SK-N-SH (cell line): Measurements from ENCODE around the gene LCE2B. TPM values are rescaled to one million over a fixed set of nuclear protein-coding genes. Genes with fewer than 3 reads are reported as not detected.

Experiments
- CTCF ChIA-PET: fragments of 300-600, 350-600 bp; formaldehyde crosslinking; extraction: SDS; loops from one replicate; lab custom pipeline; 2021; lab: Yijun Ruan, JAX
- POLR2A ChIA-PET: fragments of 350-600 bp; sonication (Branson Sonifier 250); formaldehyde crosslinking; extraction: SDS; loops from one replicate; lab custom pipeline; 2020; ENCODE audit warnings: antibody characterized with exemption, inconsistent platforms; lab: Yijun Ruan, JAX
- DNase-seq: peaks from one replicate; pipeline ENCODE4 v3.0.0; 2012
- H2AFZ ChIP-seq: fragments of 200-600 bp; sonication (generic); 2 replicates; pipeline ENCODE4 v1.8.1; 2016; ENCODE audit warnings: antibody characterized with exemption, mild to moderate bottlenecking, low read depth
- H3F3A ChIP-seq: fragments of 200-600 bp; sonication (generic); replicated peaks from 2 replicates; pipeline ENCODE3; 2016; ENCODE audit warnings: antibody characterized with exemption, mild to moderate bottlenecking; ENCODE audit not compliant: insufficient read depth
- H3K27ac ChIP-seq, 2 experiments: fragments of 200-500 bp in 1 of 2; fragments of 200-600 bp in 1 of 2; sonication (Bioruptor generic) in 1 of 2; sonication (generic), shearing (Covaris generic) in 1 of 2; 2 replicates each; pipeline versions ENCODE4 v1.5.1 to v1.6.1; 2014 to 2016; ENCODE audit warnings: low read depth in 2 of 2, inconsistent platforms in 1 of 2, low read length in 1 of 2, mild to moderate bottlenecking in 1 of 2, mixed read lengths in 1 of 2
- H3K27me3 ChIP-seq: fragments of 200-600 bp; sonication (generic), shearing (Covaris generic); 2 replicates; pipeline ENCODE4 v1.6.1; 2016; ENCODE audit warnings: mixed run types; ENCODE audit not compliant: insufficient read depth
- H3K36me3 ChIP-seq, 2 experiments: fragments of 200-500 bp in 1 of 2; fragments of 200-600 bp in 1 of 2; sonication (Bioruptor generic) in 1 of 2; sonication (generic) in 1 of 2; replicated peaks in 1 of 2; 2 replicates each; pipeline versions ENCODE3 to v1.5.1; 2014 to 2016; ENCODE audit warnings: low read length in 1 of 2, mild to moderate bottlenecking in 1 of 2; ENCODE audit not compliant: insufficient read depth in 2 of 2, control insufficient read depth in 1 of 2
- H3K4me1 ChIP-seq, 2 experiments: fragments of 200-500 bp in 1 of 2; fragments of 200-600 bp in 1 of 2; sonication (Bioruptor generic) in 1 of 2; sonication (generic), shearing (Covaris generic) in 1 of 2; 2 replicates each; pipeline versions ENCODE4 v1.5.1 to v1.6.1; 2014 to 2016; ENCODE audit warnings: low read depth in 1 of 2, low read length in 1 of 2, mixed run types in 1 of 2; ENCODE audit not compliant: insufficient read depth in 2 of 2, control insufficient read depth in 1 of 2
- H3K4me2 ChIP-seq: fragments of 200-600 bp; sonication (generic), shearing (Covaris generic); 2 replicates; pipeline ENCODE4 v1.6.1; 2017; ENCODE audit warnings: mixed run types
- H3K4me3 ChIP-seq, 2 experiments: fragments of 200-500 bp in 1 of 2; fragments of 200-600 bp in 1 of 2; sonication (Bioruptor generic) in 1 of 2; sonication (generic), shearing (Covaris generic) in 1 of 2; 2 replicates each; pipeline versions ENCODE4 v1.5.1 to v1.8.1; 2014 to 2016; ENCODE audit warnings: low read depth in 2 of 2, inconsistent platforms in 1 of 2, low read length in 1 of 2, mild to moderate bottlenecking in 1 of 2, mixed read lengths in 1 of 2, moderate library complexity in 1 of 2
- H3K79me2 ChIP-seq: fragments of 200-600 bp; sonication (generic); 2 replicates; pipeline ENCODE4 v1.8.1; 2017; ENCODE audit warnings: mild to moderate bottlenecking; ENCODE audit not compliant: insufficient read depth
- H3K9ac ChIP-seq: fragments of 200-600 bp; sonication (generic); 2 replicates; pipeline ENCODE4 v1.6.1; 2017; ENCODE audit warnings: mixed run types
- H3K9me2 ChIP-seq: fragments of 200-600 bp; sonication (generic); 2 replicates; pipeline ENCODE4 v1.6.1; 2017; ENCODE audit warnings: mixed run types
- H3K9me3 ChIP-seq: fragments of 200-600 bp; sonication (generic); 2 replicates; pipeline ENCODE4 v1.6.1; 2017; ENCODE audit warnings: mixed run types, mild to moderate bottlenecking, moderate library complexity
- H4K20me1 ChIP-seq: fragments of 200-600 bp; sonication (generic); 2 replicates; pipeline ENCODE4 v1.6.1; 2017; ENCODE audit warnings: mild to moderate bottlenecking, mixed run types; ENCODE audit not compliant: insufficient read depth
- FOSL2 ChIP-seq: IDR thresholded peaks from 2 replicates; pipeline ENCODE4 v1.4.0; 2012; ENCODE audit warnings: low read depth, mild to moderate bottlenecking, moderate library complexity, borderline replicate concordance
- FOXJ3 ChIP-seq: sonication (generic); formaldehyde crosslinking; IDR thresholded peaks from 2 replicates; pipeline ENCODE4 v1.5.1; 2020; ENCODE audit warnings: mild to moderate bottlenecking, missing genetic modification reagents
- JUND ChIP-seq: IDR thresholded peaks from 2 replicates; pipeline ENCODE4 v1.4.0; 2012
- NFIC ChIP-seq: IDR thresholded peaks from 2 replicates; pipeline ENCODE4 v1.4.0; 2012; ENCODE audit warnings: borderline replicate concordance
- PBX3 ChIP-seq: IDR thresholded peaks from 2 replicates; pipeline ENCODE4; 2012
- POLR2AphosphoS5 ChIP-seq: IDR thresholded peaks from 2 replicates; pipeline ENCODE4 v1.6.1; 2012; ENCODE audit warnings: low read depth, low read length
- RAD21 ChIP-seq: IDR thresholded peaks from 2 replicates; pipeline ENCODE4 v1.6.1; 2012; ENCODE audit warnings: mild to moderate bottlenecking, low read length
- RCOR1 ChIP-seq: fragments of 150-350 bp; IDR thresholded peaks from 2 replicates; pipeline ENCODE4 v1.6.1; 2017; ENCODE audit warnings: antibody characterized with exemption, low read length
- REST ChIP-seq: IDR thresholded peaks from 2 replicates; pipeline ENCODE4 v1.6.1; 2012; ENCODE audit warnings: mild to moderate bottlenecking, low read depth, low read length, moderate library complexity
- RXRA ChIP-seq: IDR thresholded peaks from 2 replicates; pipeline ENCODE4 v1.4.0; 2012; ENCODE audit warnings: low read depth, mild to moderate bottlenecking, borderline replicate concordance
- SIN3A ChIP-seq: IDR thresholded peaks from 2 replicates; pipeline ENCODE4 v1.6.1; 2012; ENCODE audit warnings: low read depth, mild to moderate bottlenecking, low read length, moderate library complexity, borderline replicate concordance
- SMC3 ChIP-seq: IDR thresholded peaks from 2 replicates; pipeline ENCODE4 v1.6.1; 2012; ENCODE audit warnings: low read depth, low read length, improper control_type of control experiment
- YY1 ChIP-seq: IDR thresholded peaks from 2 replicates; pipeline ENCODE4 v1.4.0; 2012; ENCODE audit warnings: low read depth, mild to moderate bottlenecking
- WGBS: methylation state at CpG from one replicate; pipeline ENCODE4 v1.1.6; 2017; ENCODE audit warnings: low lambda C conversion rate; 5-methylcytosine and 5-hydroxymethylcytosine counted together
- polyA plus RNA-seq, 3 experiments: library from polyadenylated mRNA; depleted of rRNA; stranded (reverse); fragments of >200 nt; gene quantifications; 2 replicates each; pipeline ENCODE4 v1.2.3, GENCODE V29; 2012

The LCE2B gene
- polyA plus RNA-seq, 1 of the 3 experiments (the other 2 are of a cell fraction), result not detected

- no peak within 1 kb of the TSS for H3K27ac ChIP-seq
- ChIA-PET POLR2A (no interaction called here), CTCF (interaction anchor here (1.4 kb wide), 1 partner anchor 12 kb away, joined by 5 read pairs; no protein-coding TSS in a partner anchor)
- H3K9me3 ChIP-seq, result no peaks in the 10 kb centered on the region
- H3K4me2 ChIP-seq, result no peak within 1 kb of the TSS
- DNase-seq, result no peak
- no peak within 1 kb of the TSS for H2AFZ ChIP-seq
- no peaks in the 10 kb centered on the region for H3K9me2 ChIP-seq
- TF ChIP-seq JUND, result no peak
- TF ChIP-seq FOSL2, result no peak
- no peak for TF ChIP-seq YY1
- TF ChIP-seq RXRA, result no peak
- no peak for TF ChIP-seq RAD21
- no peak for TF ChIP-seq RCOR1
- TF ChIP-seq NFIC, result no peak
- TF ChIP-seq SMC3, result no peak
- no peaks in the 10 kb centered on the region for H3K27me3 ChIP-seq
- H3K4me1 ChIP-seq, result no peaks in the 10 kb centered on the region
- H3K4me3 ChIP-seq, result no peak within 1 kb of the TSS
- H3K79me2 ChIP-seq, result no peaks in the 10 kb centered on the region
- 0% methylated on average over 4 of the region's 4 CpGs for WGBS
- H3K9ac ChIP-seq, result no peak within 1 kb of the TSS
- H3F3A ChIP-seq, result no peaks in the 10 kb centered on the region
- H3K36me3 ChIP-seq, result no peaks in the 10 kb centered on the region
- no peaks in the 10 kb centered on the region for H4K20me1 ChIP-seq
These were observed 12.0 kb downstream of the LCE2B start, which contains the start of gene LCE2A for GRCh38 chr1:152697701-152698600. LCE2A (plus strand) TSS chr1:152698345; CDS start chr1:152698902, 557 bp downstream.

GRCh38 chr1:152699746-152700145 is 13.8 kb downstream of the LCE2B start:
- no peak overlapping the region for H3K4me2 ChIP-seq
- POLR2A ChIA-PET, result no interaction called here
- WGBS, result 4% methylated on average over 4 of the region's 4 CpGs

More at GRCh38 chr1:152699746-152700145, 13.8 kb downstream of the LCE2B start:
- H4K20me1 ChIP-seq, result no peaks in the 10 kb centered on the region
- DNase-seq, result no peak
- no peaks in the 10 kb centered on the region for H3K4me1 ChIP-seq
- no peaks in the 10 kb centered on the region for H3K27me3 ChIP-seq
- TF ChIP-seq SIN3A (no peak), REST (no peak), POLR2AphosphoS5 (no peak), FOXJ3 (CRISPR knock-in tag) (no peak), SMC3 (no peak), PBX3 (no peak)
- TF ChIP-seq, all 33 proteins: peak for 0
- Histone ChIP-seq H3K9ac (no peak overlapping the region), H3K36me3 (no peaks in the 10 kb centered on the region), H3F3A (no peaks in the 10 kb centered on the region), H3K9me2 (no peaks in the 10 kb centered on the region), H3K27ac (no peak overlapping the region), H3K79me2 (no peaks in the 10 kb centered on the region), H2AFZ (no peak overlapping the region), H3K4me3 (no peak overlapping the region), H3K9me3 (no peaks in the 10 kb centered on the region)
- CTCF ChIA-PET, result no interaction called here
